Fibroblast of villous mesenchyme (primary cell): ENCODE measurements around the gene ATAT1. TPM values are rescaled to one million over a fixed set of nuclear protein-coding genes. Genes with fewer than 3 reads are reported as not detected.
A peak's percentile ranks its signal among the peaks of the same experiment; 100 is the strongest.

Experiments used
- DNase-seq: peaks from one replicate; pipeline ENCODE4 v3.0.0-alpha.2; 2010; ENCODE audit warnings: low read depth
- H3K4me3 ChIP-seq: 2 replicates; pipeline ENCODE4 v1.5.1; 2011; ENCODE audit warnings: low read depth, mild to moderate bottlenecking, low read length
- total RNA-seq: library from RNA; depleted of rRNA; stranded (reverse); fragments of >200 nt; gene quantifications from 2 replicates; pipeline ENCODE4 v1.2.3, GENCODE V29; 2012
- TF ChIP-seq, protein P1 (sequence below): IDR thresholded peaks from 2 replicates; pipeline ENCODE4 v1.5.1; 2012; ENCODE audit warnings: low read depth, mild to moderate bottlenecking, low read length; ENCODE audit not compliant: insufficient read depth

ATAT1 gene
- total RNA-seq: 4.2 and 5.2 TPM in 2 replicates

DNA sequence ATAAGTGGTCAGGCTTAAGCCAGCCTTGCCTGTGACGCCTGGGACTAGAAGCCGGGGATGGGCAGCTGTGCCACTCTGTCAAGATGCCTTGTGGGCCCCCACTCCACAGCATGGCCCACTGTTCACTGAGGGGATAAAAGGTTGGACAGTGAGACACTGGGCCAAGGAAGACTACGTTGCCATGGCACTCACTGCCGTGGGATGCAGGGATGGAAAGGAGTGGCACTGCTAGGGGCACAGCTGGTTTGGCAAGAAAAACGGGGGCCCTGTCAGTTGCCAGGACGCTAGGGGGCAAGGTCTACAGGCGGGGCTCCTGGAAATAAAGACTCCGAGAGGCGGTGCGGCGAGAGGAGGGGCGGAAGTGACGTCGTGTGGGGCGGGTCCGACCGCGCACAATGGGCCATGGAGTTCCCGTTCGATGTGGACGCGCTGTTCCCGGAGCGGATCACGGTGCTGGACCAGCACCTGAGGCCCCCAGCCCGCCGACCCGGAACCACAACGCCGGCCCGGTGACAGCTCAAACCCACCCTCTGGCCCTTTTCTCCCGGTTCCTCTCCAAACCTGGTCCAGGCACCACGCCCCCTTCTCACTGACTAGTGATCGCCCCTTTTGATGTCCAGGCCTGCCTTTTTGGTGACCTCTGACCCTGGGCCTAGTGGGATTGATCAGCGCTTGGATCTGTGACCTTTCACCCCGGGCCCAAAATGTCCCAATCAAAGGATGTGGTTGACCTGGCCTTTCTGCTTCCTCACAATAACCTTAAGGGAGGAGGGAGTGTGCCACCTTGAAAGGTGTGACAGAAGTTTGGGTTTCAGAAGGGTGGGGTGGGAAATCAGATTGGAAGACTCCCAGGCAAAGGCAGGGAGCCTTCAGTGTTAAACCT lies at the start of gene ATAT1:
TSS of gene ATAT1 (plus strand) at position 391 of the 883 bp plus-strand sequence.
- peak within 1 kb of the TSS; percentile 79 for H3K4me3 ChIP-seq
- TF ChIP-seq, protein P1, sequence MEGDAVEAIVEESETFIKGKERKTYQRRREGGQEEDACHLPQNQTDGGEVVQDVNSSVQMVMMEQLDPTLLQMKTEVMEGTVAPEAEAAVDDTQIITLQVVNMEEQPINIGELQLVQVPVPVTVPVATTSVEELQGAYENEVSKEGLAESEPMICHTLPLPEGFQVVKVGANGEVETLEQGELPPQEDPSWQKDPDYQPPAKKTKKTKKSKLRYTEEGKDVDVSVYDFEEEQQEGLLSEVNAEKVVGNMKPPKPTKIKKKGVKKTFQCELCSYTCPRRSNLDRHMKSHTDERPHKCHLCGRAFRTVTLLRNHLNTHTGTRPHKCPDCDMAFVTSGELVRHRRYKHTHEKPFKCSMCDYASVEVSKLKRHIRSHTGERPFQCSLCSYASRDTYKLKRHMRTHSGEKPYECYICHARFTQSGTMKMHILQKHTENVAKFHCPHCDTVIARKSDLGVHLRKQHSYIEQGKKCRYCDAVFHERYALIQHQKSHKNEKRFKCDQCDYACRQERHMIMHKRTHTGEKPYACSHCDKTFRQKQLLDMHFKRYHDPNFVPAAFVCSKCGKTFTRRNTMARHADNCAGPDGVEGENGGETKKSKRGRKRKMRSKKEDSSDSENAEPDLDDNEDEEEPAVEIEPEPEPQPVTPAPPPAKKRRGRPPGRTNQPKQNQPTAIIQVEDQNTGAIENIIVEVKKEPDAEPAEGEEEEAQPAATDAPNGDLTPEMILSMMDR: peak; percentile 41
- DNase-seq: peak; percentile 75

DNA sequence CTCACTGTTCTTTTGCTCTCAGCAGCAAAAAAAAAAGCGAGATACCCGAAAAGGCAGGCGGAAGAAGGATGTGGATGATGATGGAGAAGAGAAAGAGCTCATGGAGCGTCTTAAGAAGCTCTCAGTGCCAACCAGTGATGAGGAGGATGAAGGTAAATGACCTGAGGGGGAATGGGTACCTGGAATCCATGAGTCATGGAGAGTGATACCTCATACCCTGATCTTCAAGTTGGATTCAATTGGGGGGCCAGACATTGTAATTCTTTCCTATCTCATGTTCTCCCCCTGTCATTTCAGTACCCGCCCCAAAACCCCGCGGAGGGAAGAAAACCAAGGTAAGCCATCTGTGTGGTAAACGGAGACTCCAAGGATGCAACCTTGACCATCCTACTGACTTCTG lies 48.6 kb upstream of the ATAT1 start:
- DNase-seq: no peak
- H3K4me3 ChIP-seq: no peak overlapping the region
- TF ChIP-seq, protein P1: no peak

DNA sequence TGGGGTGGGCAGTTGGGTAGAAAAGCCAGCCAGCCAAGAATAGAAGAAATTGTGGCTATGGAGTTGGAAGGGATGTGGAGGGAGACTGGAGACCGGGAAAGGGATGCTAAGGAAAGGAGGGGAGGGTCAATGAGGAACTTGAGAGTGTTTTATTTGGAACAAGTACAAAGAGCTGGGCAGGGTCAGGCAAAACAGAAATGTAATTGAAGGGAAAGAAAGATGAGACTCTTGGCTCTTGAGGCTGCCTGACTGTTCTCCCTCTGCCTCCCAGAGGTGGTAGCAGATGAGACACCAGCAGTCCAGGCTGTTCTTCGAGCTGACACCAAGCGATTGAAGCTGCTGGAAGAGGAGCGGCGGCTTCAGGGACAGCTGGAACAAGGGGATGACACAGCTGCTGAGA lies 42.8 kb upstream of the ATAT1 start:
- TF ChIP-seq, protein P1: no peak
- H3K4me3 ChIP-seq: no peak overlapping the region
- no peak for DNase-seq

DNA sequence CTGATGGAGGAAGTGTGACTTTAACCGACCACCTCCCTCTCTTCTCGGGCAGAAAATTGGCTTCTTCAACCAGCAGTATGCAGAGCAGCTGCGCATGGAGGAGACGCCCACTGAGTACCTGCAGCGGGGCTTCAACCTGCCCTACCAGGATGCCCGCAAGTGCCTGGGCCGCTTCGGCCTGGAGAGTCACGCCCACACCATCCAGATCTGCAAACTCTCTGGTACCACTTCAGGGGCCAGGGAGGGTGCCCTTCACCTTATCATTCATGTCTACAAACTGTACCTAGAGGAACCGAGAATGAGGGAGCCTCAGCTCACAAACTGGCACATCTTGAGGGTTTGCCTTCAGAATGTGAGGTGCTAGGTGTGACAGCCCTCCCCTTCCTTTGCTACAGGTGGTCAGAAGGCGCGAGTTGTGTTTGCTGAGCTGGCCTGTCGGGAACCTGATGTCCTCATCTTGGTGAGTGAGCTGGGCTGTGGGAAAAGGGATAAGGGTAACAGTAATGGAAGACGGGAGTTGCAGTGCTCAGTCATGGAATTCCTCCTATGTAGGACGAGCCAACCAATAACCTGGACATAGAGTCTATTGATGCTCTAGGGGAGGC lies 36.8 kb upstream of the ATAT1 start:
- H3K4me3 ChIP-seq: no peak overlapping the region
- DNase-seq: no peak
- TF ChIP-seq, protein P1: no peak

DNA sequence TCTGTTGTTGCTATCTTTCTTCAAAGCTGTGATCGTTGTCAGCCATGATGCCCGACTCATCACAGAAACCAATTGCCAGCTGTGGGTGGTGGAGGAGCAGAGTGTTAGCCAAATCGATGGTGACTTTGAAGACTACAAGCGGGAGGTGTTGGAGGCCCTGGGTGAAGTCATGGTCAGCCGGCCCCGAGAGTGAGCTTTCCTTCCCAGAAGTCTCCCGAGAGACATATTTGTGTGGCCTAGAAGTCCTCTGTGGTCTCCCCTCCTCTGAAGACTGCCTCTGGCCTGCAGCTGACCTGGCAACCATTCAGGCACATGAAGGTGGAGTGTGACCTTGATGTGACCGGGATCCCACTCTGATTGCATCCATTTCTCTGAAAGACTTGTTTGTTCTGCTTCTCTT lies 36.2 kb upstream of the ATAT1 start:
- TF ChIP-seq, protein P1: no peak
- no peak overlapping the region for H3K4me3 ChIP-seq
- no peak for DNase-seq

DNA sequence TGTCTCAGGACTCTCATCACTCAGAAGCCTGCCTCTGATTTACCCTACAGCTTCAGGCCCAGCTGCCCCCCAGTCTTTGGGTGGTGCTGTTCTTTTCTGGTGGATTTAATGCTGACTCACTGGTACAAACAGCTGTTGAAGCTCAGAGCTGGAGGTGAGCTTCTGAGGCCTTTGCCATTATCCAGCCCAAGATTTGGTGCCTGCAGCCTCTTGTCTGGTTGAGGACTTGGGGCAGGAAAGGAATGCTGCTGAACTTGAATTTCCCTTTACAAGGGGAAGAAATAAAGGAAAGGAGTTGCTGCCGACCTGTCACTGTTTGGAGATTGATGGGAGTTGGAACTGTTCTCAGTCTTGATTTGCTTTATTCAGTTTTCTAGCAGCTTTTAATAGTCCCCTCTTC lies 35.7 kb upstream of the ATAT1 start:
- H3K4me3 ChIP-seq: no peak overlapping the region
- DNase-seq: peak; percentile 58
- TF ChIP-seq, protein P1: no peak
